HG03342 (cell line): ENCODE data around the gene TWIST2.

ENCODE experiments used
- ATAC-seq: cut with Tn5 transposase; IDR thresholded peaks from one replicate; pipeline ENCODE4 v1.9.1; 2021; ENCODE audit warnings: mild to moderate bottlenecking, moderate library complexity; ENCODE audit not compliant: unreplicated experiment

TWIST2 gene

GRCh38 chr2:238872026-238872425 is 24.1 kb downstream of the TWIST2 start:
- no peak for ATAC-seq

GRCh38 chr2:238872628-238873380 is 24.9 kb downstream of the TWIST2 start:
- no peak for ATAC-seq

GRCh38 chr2:238873381-238873801 is 25.5 kb downstream of the TWIST2 start:
- ATAC-seq: no peak

GRCh38 chr2:238873841-238874240 is 26.0 kb downstream of the TWIST2 start:
- ATAC-seq: no peak

- ATAC-seq: no peak
Observed at GRCh38 chr2:238874330-238875050, 26.6 kb downstream of the TWIST2 start.

GRCh38 chr2:238875101-238875470 is 27.2 kb downstream of the TWIST2 start:
- ATAC-seq: no peak

- ATAC-seq: no peak
Observed at GRCh38 chr2:238875471-238876231, 27.8 kb downstream of the TWIST2 start.

GRCh38 chr2:238876232-238876630 is 28.3 kb downstream of the TWIST2 start:
- no peak for ATAC-seq

GRCh38 chr2:238878051-238878735 is 30.3 kb downstream of the TWIST2 start:
- ATAC-seq: no peak

GRCh38 chr2:238879043-238879442 is 31.2 kb downstream of the TWIST2 start:
- ATAC-seq: no peak

GRCh38 chr2:238879621-238880377 is 31.9 kb downstream of the TWIST2 start:
- no peak for ATAC-seq

GRCh38 chr2:238881353-238882081 is 33.6 kb downstream of the TWIST2 start:
- ATAC-seq: no peak

- ATAC-seq: no peak
Observed at GRCh38 chr2:238882082-238882755, 34.3 kb downstream of the TWIST2 start.

GRCh38 chr2:238883421-238883901 is 35.6 kb downstream of the TWIST2 start:
- no peak for ATAC-seq

GRCh38 chr2:238884122-238884811 is 36.4 kb downstream of the TWIST2 start:
- ATAC-seq: no peak

GRCh38 chr2:238884812-238885408 is 37.0 kb downstream of the TWIST2 start:
- no peak for ATAC-seq

GRCh38 chr2:238886453-238887094 is 38.7 kb downstream of the TWIST2 start:
- no peak for ATAC-seq
